Thoracic aorta (tissue), 2 donors: Measurements from ENCODE around the gene FATE1. TPM values are rescaled to one million over a fixed set of nuclear protein-coding genes. Genes with fewer than 3 reads are reported as not detected.

Experiments
- ATAC-seq: fragments of 150-250 bp; one replicate; pipeline ENCODE4 v1.8.0; 2017; ENCODE audit warnings: low read depth; ENCODE audit not compliant: insufficient number of reproducible peaks, low FRiP score
- DNase-seq: peaks from one replicate; pipeline ENCODE4 v3.0.0-alpha.2; 2020; ENCODE audit warnings: low spot score
- H3K27ac ChIP-seq, 2 donors: fragments of 200-600 bp; sonication (generic); 1 replicate in 1 of 2; 2 replicates in 1 of 2; pipeline ENCODE4 v1.5.1; 2016; ENCODE audit warnings: mild to moderate bottlenecking in 2 of 2, moderate library complexity in 2 of 2
- H3K27me3 ChIP-seq: fragments of 200-600 bp; sonication (generic); replicated peaks from 2 replicates; pipeline ENCODE4 v1.6.0; 2016; ENCODE audit warnings: mild to moderate bottlenecking; ENCODE audit not compliant: insufficient read depth
- H3K36me3 ChIP-seq: fragments of 200-600 bp; sonication (generic); one replicate; pipeline ENCODE4 v1.5.1; 2016
- H3K4me1 ChIP-seq, 2 donors: fragments of 200-600 bp; sonication (generic); 1 replicate in 1 of 2; 2 replicates in 1 of 2; pipeline versions ENCODE4 v1.5.1 to v1.6.0; 2016; ENCODE audit warnings: low read depth in 2 of 2, mild to moderate bottlenecking in 1 of 2; ENCODE audit not compliant: control insufficient read depth in 1 of 2
- H3K4me3 ChIP-seq: fragments of 200-600 bp; sonication (generic); 2 replicates; pipeline ENCODE4 v1.5.1; 2016; ENCODE audit warnings: mild to moderate bottlenecking
- H3K9me3 ChIP-seq: fragments of 200-600 bp; sonication (generic); 2 replicates; pipeline ENCODE4 v1.5.1; 2016
- total RNA-seq, 2 donors: library from RNA; depleted of rRNA; stranded (reverse); fragments of >200 nt; gene quantifications; one replicate each; pipeline versions ENCODE4 v1.1.0 to v1.2.3, GENCODE V29; 2016
- TF ChIP-seq, protein P1 (sequence below): fragments of 200-600 bp; sonication (generic); IDR thresholded peaks from one replicate; pipeline ENCODE4 v1.5.1; 2019; ENCODE audit warnings: antibody characterized with exemption

FATE1 gene
- total RNA-seq, 2 donors from 2014 or later: not detected

DNA sequence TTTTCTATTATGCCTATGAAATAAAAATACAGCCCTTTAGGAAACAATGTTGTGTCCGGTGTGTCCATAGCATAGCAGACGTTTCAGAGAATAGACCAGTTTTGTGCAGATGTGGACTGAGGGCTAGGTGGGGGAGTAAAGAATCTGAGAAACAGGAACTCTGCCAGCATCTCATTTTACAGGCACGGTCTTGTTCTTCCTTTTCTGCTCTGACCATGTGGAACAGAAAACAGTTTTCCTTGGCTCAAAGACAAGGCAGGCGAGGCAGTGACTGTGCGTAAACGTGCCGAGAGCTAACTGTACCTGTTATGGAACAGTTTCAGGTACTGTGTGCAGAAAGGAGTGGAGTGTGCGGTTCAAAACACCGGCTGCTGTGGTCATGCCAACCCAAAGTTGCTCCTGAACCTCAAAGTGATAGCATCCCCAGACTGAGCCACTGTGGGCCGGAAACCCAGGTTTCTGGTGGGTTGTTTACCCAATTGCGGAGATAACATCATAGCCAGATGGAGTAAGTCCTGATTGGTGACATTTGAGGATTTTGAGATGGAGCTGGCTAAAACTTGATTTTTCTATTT lies 38.9 kb downstream of the FATE1 start:
- Histone ChIP-seq H3K4me3 (no peak overlapping the region), H3K27ac (no peak overlapping the region), H3K36me3 (no peaks in the 10 kb centered on the region), H3K27me3 (no peaks in the 10 kb centered on the region), H3K9me3 (no peaks in the 10 kb centered on the region), H3K4me1 (peaks cover 0 to 17% of the 10 kb centered on the region in 2 donors)
- ATAC-seq (no peak), DNase-seq (no peak)
- TF ChIP-seq, protein P1, sequence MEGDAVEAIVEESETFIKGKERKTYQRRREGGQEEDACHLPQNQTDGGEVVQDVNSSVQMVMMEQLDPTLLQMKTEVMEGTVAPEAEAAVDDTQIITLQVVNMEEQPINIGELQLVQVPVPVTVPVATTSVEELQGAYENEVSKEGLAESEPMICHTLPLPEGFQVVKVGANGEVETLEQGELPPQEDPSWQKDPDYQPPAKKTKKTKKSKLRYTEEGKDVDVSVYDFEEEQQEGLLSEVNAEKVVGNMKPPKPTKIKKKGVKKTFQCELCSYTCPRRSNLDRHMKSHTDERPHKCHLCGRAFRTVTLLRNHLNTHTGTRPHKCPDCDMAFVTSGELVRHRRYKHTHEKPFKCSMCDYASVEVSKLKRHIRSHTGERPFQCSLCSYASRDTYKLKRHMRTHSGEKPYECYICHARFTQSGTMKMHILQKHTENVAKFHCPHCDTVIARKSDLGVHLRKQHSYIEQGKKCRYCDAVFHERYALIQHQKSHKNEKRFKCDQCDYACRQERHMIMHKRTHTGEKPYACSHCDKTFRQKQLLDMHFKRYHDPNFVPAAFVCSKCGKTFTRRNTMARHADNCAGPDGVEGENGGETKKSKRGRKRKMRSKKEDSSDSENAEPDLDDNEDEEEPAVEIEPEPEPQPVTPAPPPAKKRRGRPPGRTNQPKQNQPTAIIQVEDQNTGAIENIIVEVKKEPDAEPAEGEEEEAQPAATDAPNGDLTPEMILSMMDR: no peak

DNA sequence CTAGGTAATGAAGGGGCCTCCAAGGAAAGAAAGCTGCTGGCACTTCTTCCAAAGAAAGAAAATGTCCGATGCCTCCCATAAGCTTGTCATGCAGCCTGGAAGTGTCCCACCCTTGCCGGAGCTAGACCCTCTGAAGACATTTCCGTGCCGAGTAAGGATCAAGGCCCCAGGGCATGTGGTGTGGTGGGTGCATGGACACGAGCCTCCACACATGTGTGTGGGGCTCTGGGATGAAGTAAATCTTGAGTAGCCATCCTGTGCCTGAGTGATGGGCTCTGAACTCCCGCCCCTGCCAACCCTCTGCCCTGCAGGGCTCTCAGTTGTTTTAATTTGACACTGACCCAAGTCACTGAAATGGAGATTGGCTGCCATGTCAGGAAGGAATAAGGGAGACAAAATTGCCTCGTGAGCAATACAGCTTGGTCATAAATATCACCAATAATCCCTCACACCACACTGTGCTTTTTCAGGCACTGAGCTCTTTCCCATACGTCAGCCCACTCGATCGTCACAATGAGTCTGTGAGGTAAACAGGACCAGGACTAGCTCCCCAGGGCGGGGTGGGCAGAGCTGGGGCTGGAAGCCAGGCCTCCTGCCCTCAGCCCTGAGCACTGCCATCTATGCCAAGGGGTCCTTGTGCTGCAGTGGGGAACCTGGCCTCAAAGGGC lies 43.3 kb downstream of the FATE1 start:
- Histone ChIP-seq H3K27ac (no peak overlapping the region), H3K36me3 (no peaks in the 10 kb centered on the region), H3K9me3 (no peaks in the 10 kb centered on the region), H3K27me3 (no peaks in the 10 kb centered on the region), H3K4me1 (peaks cover 0 to 10% of the 10 kb centered on the region in 2 donors), H3K4me3 (no peak overlapping the region)
- no peak for DNase-seq
- ATAC-seq: no peak
- TF ChIP-seq, protein P1: no peak

DNA sequence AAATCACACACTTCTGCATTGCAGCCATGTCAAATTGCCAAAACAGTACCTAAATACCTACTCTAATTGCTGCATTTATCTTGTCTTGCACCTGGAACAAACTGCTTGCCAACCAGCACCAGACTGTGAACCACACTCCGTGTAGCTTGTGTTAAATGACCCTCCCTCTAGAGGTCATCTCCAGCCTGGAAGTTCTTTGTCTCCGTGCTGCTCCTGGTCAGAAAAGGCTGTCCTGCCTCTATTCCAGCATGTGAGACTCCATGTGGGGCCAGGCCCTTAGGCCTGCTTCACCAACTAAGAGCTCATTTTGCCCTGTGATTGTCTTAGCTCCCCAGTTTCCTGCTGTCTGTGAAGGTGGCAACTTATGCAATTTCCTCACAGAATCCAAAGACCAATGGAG lies 47.0 kb downstream of the FATE1 start:
- H3K27ac ChIP-seq: no peak overlapping the region
- no peaks in the 10 kb centered on the region for H3K27me3 ChIP-seq
- DNase-seq: no peak
- ATAC-seq: no peak
- no peaks in the 10 kb centered on the region for H3K36me3 ChIP-seq
- TF ChIP-seq, protein P1: no peak
- no peak overlapping the region for H3K4me3 ChIP-seq
- no peaks in the 10 kb centered on the region for H3K9me3 ChIP-seq
- no peaks in the 10 kb centered on the region for H3K4me1 ChIP-seq

DNA sequence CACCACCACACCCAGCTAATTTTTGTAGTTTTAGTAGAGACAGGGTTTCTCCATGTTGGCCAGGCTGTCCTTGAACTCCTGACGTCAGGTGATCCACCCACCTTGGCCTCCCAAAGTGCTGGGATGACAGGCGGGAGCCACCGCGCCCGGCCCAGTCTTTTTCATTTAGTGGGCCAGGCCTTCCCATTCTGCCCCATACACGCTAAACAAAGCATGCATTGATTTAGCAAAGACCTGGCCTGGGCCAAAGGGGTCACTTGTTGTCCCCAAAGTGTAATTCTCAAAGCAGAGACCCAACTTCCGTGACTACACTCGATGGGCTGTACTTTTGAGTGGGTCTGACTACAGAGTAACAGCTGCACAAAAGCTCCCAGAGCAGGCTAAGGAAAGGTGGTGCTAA lies 47.9 kb downstream of the FATE1 start:
- Histone ChIP-seq H3K4me1 (no peaks in the 10 kb centered on the region), H3K27ac (no peak overlapping the region), H3K36me3 (no peaks in the 10 kb centered on the region), H3K27me3 (no peaks in the 10 kb centered on the region), H3K4me3 (no peak overlapping the region), H3K9me3 (no peaks in the 10 kb centered on the region)
- DNase-seq (no peak), ATAC-seq (no peak)
- TF ChIP-seq, protein P1: no peak

DNA sequence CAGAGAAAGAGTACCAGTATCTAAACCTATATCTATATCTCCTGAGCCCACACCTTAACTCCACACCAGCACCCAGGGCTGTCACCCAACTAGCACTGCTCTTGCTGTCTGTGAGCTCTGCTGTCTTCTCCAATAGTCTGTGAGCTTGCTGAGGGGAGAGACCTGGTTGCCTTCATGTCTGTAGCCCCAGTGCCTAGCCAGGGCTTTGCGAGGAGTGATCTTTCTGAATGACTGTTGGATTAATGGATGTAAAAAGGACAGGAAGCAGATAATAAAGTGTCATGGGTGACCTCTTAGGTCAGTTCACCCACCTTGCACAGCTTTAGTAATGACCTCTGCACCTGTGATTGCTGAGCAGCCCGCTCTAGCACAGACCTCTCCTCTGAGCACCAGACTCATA lies 49.2 kb downstream of the FATE1 start:
- DNase-seq (no peak), ATAC-seq (no peak)
- Histone ChIP-seq H3K9me3 (no peaks in the 10 kb centered on the region), H3K27me3 (no peaks in the 10 kb centered on the region), H3K36me3 (no peaks in the 10 kb centered on the region), H3K4me1 (no peaks in the 10 kb centered on the region), H3K27ac (no peak overlapping the region), H3K4me3 (no peak overlapping the region)
- TF ChIP-seq, protein P1: no peak
